Glomerular visceral epithelial cell (primary cell): Measurements from ENCODE around the gene ANKS1B.
"Not testable (repeated sequence)": the region's sequence is repeated elsewhere in the genome, so short reads cannot be mapped to it uniquely, and the experiment has no call there.

Source experiments
- DNase-seq: peaks from one replicate; pipeline ENCODE4 v3.0.0-alpha.2; 2016; ENCODE audit errors: extremely low spot score

The ANKS1B gene

GRCh38 chr12:99380701-99381100 is 604.0 kb downstream of the ANKS1B start:
- DNase-seq: no peak

- no peak for DNase-seq
Measured at GRCh38 chr12:99374023-99374422, 610.7 kb downstream of the ANKS1B start.

- no peak for DNase-seq
Measured at GRCh38 chr12:99372257-99372920, 612.3 kb downstream of the ANKS1B start.

- DNase-seq: no peak
Measured at GRCh38 chr12:99370421-99371138, 614.2 kb downstream of the ANKS1B start.

DNA sequence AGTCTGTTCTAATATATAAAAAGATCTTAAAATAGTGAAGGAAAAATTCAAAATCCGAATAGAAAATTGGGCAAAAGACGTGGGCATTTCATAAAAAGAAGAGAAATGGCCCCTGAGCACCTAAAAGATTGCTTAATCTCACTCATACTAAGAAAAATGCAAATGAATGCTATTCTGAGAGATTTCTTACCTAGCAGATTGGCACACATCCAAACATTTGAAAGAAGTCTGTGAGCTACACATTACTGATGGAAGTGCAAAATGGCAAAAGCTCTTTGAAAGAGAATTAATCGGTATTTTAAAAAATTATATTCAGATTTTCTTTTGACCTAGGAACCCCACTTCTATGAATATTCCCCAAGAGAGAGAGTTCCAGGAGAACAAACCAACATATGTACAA is 617.6 kb downstream of the ANKS1B start:
- DNase-seq: no peak

GRCh38 chr12:99352269-99352668 is 632.5 kb downstream of the ANKS1B start:
- no peak for DNase-seq

DNA sequence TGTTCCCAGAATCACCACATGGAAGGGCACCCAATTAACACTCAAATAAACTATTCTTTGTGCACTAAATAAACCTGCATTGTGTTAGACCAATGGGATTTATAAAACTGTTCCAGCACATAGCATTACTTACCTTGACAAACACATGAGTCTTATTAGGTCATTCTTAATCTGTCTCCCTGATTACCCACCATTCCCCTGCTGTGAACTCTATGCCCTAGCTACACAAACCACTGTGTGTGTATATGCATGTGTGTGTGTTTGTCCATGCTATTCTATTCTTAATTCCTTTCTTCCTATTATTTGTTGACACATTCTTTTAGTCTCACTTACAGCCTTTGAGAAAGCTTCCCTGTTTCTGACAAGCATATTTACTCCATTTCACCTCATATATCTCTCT is 640.8 kb downstream of the ANKS1B start:
- DNase-seq: no peak

DNA sequence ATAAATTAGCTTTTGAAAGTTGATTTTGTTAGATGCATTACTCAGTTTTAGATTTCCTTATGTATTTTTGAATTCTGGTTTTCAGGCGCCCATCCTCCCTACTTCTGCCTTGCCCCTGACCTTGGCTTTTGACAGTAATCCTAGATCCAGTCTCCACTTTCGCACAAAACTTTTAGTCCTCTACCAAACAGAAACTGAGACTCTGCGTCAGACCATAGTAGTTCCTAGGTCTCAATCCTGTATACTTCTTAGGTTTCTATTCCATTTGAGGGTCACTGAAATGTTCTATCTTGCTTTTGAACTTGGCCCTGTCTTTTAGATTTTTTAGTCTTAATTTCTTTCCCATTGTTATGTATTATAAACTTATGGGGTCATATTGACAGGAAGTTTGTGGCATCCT is 645.1 kb downstream of the ANKS1B start:
- no peak for DNase-seq

- no peak for DNase-seq
Measured at GRCh38 chr12:99334285-99335056, 650.3 kb downstream of the ANKS1B start.

DNA sequence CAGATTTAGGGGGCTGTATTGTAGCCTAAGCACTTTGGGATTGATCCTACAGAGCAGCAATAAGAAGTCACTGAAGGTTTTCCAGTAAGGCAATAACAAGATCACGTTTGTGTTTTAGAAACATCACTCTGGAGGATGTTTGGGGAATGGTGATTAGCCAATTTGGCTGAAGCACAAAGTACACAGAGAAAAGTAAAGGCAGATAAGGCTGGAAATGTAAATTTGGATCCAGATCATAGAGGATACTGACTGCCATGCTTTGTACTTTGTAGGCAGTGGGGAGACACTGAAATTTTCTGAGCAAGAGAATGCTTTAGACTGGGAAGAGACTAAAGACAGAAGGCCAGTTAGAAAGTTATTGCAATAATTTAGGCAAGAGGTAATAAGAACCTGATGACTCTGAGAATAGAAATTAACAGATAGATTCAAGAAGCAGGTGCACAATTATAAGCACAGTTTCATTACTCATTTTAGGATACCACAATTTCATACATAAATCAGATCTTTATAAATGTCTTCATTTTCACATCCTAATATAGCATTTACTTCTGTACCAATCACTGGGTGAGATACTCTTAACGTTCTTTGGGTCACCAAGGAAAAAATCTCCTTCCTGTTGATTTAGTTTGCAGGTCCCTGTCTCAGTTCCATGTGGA is 651.7 kb downstream of the ANKS1B start:
- no peak for DNase-seq

DNA sequence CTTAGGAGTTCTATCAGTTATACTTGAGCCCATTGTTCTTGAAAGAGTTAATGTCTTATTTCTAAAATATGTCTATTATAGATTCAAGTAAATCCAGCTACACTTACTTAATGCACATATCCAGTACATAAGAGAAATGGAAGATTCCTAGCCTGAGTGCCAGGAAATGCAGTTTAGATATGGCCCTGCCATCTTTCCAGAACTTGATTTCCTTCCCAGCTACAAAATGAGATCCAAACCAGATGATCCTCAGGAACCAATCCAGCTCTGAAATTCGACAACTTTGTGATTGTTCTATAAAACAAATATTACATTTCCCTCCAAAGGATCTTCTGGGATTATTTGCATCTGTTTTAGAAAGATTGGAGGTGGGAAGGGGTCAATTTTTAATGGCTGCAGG is 654.5 kb downstream of the ANKS1B start:
- DNase-seq: no peak

DNA sequence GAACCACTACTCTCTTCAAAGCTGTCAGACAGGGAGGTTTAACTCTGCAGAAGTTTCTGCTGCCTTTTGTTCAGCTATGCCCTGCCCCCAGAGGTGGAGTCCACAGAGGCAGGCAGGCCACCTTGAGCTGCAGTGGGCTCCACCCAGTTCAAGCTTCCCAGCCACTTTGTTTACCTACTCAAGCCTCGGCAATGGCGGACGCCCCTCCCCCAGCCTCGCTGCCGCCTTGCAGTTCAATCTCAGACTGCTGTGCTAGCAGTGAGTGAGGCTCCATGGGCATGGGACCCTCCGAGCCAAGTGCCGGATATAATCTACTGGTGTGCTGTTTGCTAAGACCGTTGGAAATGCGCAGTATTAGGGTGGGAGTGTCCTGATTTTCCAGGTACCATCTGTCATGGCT is 663.5 kb downstream of the ANKS1B start:
- DNase-seq: not testable (repeated sequence)

DNA sequence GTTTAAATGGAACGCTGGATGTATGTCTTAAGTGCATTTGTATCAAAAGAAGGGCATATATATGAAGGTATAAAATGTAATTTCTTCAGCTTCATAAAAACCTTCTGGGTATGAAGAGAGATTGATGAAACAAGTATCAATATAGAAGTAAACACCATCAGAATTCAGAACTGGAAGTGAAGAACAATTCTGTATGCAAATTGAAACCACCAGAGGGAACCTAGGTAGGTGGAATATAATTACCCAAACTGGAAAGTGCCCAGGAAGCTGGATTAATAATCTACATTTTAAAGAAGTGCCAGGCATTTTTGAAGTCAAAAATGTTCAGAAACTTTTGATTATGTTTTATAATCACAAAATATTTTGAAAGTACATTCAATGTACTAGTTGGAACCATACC is 673.4 kb downstream of the ANKS1B start:
- no peak for DNase-seq

- DNase-seq: no peak
Measured at GRCh38 chr12:99309812-99310211, 674.9 kb downstream of the ANKS1B start.

GRCh38 chr12:99302874-99303273 is 681.9 kb downstream of the ANKS1B start:
- no peak for DNase-seq

DNA sequence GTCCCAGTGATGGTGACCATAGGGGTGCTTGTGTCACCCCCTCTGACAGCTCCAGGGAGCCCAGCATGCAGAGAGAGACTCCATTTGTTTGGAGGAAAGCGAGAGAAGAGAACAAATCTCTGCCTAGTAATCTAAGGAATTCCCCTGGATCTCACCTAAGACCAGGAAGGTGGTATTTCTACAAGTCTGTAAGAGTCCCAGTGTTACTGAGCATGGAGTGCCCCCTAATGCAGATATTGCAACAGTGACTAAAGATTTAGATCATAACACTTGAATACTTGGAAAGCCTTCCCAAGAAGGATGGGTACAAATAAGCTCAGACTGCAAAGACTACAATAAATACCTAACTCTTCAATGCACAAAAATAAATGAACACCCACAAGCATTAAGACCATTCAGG is 697.6 kb downstream of the ANKS1B start:
- no peak for DNase-seq

- no peak for DNase-seq
Measured at GRCh38 chr12:99284161-99284560, 700.6 kb downstream of the ANKS1B start.

DNA sequence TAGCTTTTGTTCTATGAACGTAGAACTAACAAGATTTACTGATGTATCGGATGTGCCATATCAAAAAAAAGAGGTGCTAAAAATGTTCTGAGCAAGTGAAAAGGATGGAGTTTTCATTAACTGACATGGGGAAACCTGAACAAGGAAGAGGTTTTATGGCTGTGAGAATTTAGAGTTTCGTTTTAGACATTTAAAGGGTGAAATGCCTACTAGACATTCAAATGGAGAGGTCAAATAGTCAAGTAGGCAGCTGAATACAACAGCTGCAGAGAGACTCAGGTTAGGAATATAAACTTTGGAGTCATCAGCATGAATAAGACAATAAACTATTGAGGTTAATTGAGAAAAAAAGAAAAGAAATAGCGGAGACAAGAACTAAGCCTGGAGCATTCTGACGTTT is 702.1 kb downstream of the ANKS1B start:
- no peak for DNase-seq

GRCh38 chr12:99282086-99282485 is 702.6 kb downstream of the ANKS1B start:
- DNase-seq: no peak

DNA sequence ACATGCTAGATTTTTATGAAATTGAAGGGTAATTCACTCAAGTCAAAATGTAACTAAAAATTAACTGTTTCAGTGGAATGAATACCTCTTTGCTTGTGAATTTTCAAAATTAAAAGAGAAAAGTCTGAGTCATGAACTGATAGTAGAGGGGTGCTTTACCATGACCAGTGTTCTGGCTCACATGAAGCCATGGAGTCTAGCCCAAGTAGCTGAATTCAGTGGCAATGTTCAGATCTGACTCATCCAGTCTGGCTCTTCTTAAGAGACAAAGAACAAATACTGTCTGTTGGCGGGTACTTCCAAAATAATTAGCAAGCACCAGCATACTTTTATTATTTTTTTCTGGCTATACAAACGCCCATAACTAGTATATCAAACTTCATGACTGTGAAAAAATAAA is 703.5 kb downstream of the ANKS1B start:
- DNase-seq: no peak

GRCh38 chr12:99278899-99279298 is 705.8 kb downstream of the ANKS1B start:
- DNase-seq: no peak
